22Rv1 (cell line): Measurements from ENCODE around the gene COL10A1.

Source experiments
- ZFX ChIP-seq: fragments of 450-650 bp; IDR thresholded peaks from 2 replicates; pipeline ENCODE4 v1.6.1; 2017; ENCODE audit warnings: antibody characterized with exemption, borderline replicate concordance
- TF ChIP-seq, protein P1 (sequence below): fragments of 450-650 bp; IDR thresholded peaks from 2 replicates; pipeline ENCODE4 v1.5.1; 2017; ENCODE audit warnings: mild to moderate bottlenecking

DNA sequence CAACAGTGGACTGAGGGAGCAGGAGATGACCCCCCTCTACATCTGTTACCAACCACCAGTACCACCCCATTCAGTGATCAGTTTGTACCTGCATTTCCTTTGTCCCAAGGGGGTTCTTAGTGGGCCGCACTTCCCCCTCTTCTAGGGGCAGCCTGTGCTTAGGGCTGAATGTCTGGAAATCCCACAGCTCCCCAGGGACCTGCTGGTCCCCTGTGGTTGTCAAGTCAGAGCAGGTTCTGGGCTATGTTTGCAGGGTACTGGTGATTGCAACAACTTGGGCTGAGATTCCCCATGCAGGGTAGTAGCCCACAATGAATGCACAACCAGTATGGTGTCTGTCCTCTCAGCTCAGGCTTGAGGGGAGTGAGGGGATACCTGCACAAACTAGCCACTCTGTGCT lies 39.7 kb upstream of the COL10A1 start:
- TF ChIP-seq, protein P1, sequence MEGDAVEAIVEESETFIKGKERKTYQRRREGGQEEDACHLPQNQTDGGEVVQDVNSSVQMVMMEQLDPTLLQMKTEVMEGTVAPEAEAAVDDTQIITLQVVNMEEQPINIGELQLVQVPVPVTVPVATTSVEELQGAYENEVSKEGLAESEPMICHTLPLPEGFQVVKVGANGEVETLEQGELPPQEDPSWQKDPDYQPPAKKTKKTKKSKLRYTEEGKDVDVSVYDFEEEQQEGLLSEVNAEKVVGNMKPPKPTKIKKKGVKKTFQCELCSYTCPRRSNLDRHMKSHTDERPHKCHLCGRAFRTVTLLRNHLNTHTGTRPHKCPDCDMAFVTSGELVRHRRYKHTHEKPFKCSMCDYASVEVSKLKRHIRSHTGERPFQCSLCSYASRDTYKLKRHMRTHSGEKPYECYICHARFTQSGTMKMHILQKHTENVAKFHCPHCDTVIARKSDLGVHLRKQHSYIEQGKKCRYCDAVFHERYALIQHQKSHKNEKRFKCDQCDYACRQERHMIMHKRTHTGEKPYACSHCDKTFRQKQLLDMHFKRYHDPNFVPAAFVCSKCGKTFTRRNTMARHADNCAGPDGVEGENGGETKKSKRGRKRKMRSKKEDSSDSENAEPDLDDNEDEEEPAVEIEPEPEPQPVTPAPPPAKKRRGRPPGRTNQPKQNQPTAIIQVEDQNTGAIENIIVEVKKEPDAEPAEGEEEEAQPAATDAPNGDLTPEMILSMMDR: no peak
- TF ChIP-seq ZFX: no peak
